HCT116 (cell line): Measurements from ENCODE around the gene YDJC. TPM values are rescaled to one million over a fixed set of nuclear protein-coding genes. Genes with fewer than 3 reads are reported as not detected.

Experiments used
- ATAC-seq: fragments of 200-7000 bp; cut with Tn5 transposase; 2 replicates; pipeline ENCODE4 v1.9.1; 2020; ENCODE audit warnings: mild to moderate bottlenecking, moderate library complexity
- BruUV-seq: library from RNA; stranded (reverse); fragments of 400-500 nt; replicated peaks from 2 replicates; lab custom pipeline; 2021; lab: Mats Ljungman, UMichigan
- CTCF ChIA-PET: fragments of 300-600 bp; sonication (Branson Sonifier 250); formaldehyde crosslinking; loops from one replicate; lab custom pipeline; 2021; ENCODE audit warnings: antibody characterized with exemption; lab: Charles Lee
- POLR2A ChIA-PET: fragments of 300-600, 350-600 bp; sonication (Branson Sonifier 250); formaldehyde crosslinking; loops from one replicate; lab custom pipeline; 2021; ENCODE audit warnings: antibody characterized with exemption; lab: Charles Lee
- RAD21 ChIA-PET, 2 experiments: fragments of 300-600 bp; sonication (Branson Sonifier 250); formaldehyde crosslinking; loops; one replicate each; lab custom pipeline; 2023; ENCODE audit warnings: low total read pairs in 2 of 2; ENCODE audit not compliant: uncharacterized antibody in 2 of 2, unreplicated experiment in 2 of 2, low non-redundant PET in 1 of 2; lab: Charles Lee
- DNase-seq: peaks from one replicate; pipeline ENCODE4 v3.0.0-alpha.2; 2010; ENCODE audit warnings: low read depth, low spot score
- H2AFZ ChIP-seq: fragments of 200-600 bp; shearing (Covaris generic), sonication (generic); 2 replicates; pipeline ENCODE4 v1.6.1; 2017; ENCODE audit warnings: low read depth, mixed run types, mixed read lengths, antibody characterized with exemption, low read length; ENCODE audit not compliant: poor library complexity, severe bottlenecking
- H3K27ac ChIP-seq: 2 replicates; pipeline ENCODE4 v1.5.1; 2012; ENCODE audit warnings: low read depth, low read length
- H3K27me3 ChIP-seq: fragments of 200-600 bp; sonication (generic); 2 replicates; pipeline ENCODE4 v1.6.1; 2016; ENCODE audit warnings: mixed run types, low read length, mixed read lengths; ENCODE audit not compliant: insufficient read depth
- H3K36me3 ChIP-seq, 2 experiments: fragments of 200-500 bp in 1 of 2; fragments of 200-600 bp in 1 of 2; sonication (Bioruptor generic) in 1 of 2; sonication (generic) in 1 of 2; 2 replicates each; pipeline versions ENCODE4 v1.5.1 to v1.6.1; 2014 to 2016; ENCODE audit warnings: low read length in 2 of 2, inconsistent platforms in 1 of 2, mixed read lengths in 1 of 2, mixed run types in 1 of 2; ENCODE audit not compliant: insufficient read depth in 2 of 2, control insufficient read depth in 1 of 2
- H3K4me1 ChIP-seq, 2 experiments: fragments of 200-600 bp in 1 of 2; sonication (generic) in 1 of 2; 2 replicates each; pipeline versions ENCODE4 v1.5.1 to v1.6.1; 2012 to 2017; ENCODE audit warnings: low read length in 2 of 2, inconsistent platforms in 1 of 2, mild to moderate bottlenecking in 1 of 2, mixed read lengths in 1 of 2, mixed run types in 1 of 2, moderate library complexity in 1 of 2; ENCODE audit not compliant: insufficient read depth in 2 of 2, control insufficient read depth in 1 of 2
- H3K4me2 ChIP-seq: fragments of 200-600 bp; sonication (generic); 2 replicates; pipeline ENCODE4 v1.6.1; 2017; ENCODE audit warnings: mixed run types, low read length, mixed read lengths
- H3K4me3 ChIP-seq, 2 experiments: fragments of 200-600 bp in 1 of 2; sonication (generic) in 1 of 2; replicated peaks in 1 of 2; 2 replicates each; pipeline ENCODE4 v1.5.1; 2011 to 2016; ENCODE audit warnings: low read length in 2 of 2, control low read depth in 1 of 2, low read depth in 1 of 2, mild to moderate bottlenecking in 1 of 2, mixed read lengths in 1 of 2, mixed run types in 1 of 2
- H3K79me2 ChIP-seq: fragments of 200-600 bp; sonication (generic); 2 replicates; pipeline ENCODE4 v1.6.1; 2017; ENCODE audit warnings: mild to moderate bottlenecking, mixed run types, low read length, moderate library complexity, mixed read lengths; ENCODE audit not compliant: insufficient read depth
- H3K9ac ChIP-seq: fragments of 200-600 bp; sonication (generic); 2 replicates; pipeline ENCODE4 v1.6.1; 2016; ENCODE audit warnings: low read length, mixed read lengths
- H3K9me2 ChIP-seq: fragments of 200-600 bp; sonication (generic), shearing (Covaris generic); 2 replicates; pipeline ENCODE4 v1.6.1; 2017; ENCODE audit warnings: mixed run types, mild to moderate bottlenecking, moderate library complexity; ENCODE audit not compliant: insufficient read depth
- H3K9me3 ChIP-seq, 2 experiments: fragments of 200-500 bp in 1 of 2; fragments of 200-600 bp in 1 of 2; sonication (Bioruptor generic) in 1 of 2; sonication (generic) in 1 of 2; 2 replicates each; pipeline ENCODE4 v1.6.1; 2014 to 2017; ENCODE audit warnings: low read length in 2 of 2, mixed read lengths in 2 of 2, inconsistent platforms in 1 of 2, low read depth in 1 of 2, mild to moderate bottlenecking in 1 of 2, mixed run types in 1 of 2, moderate library complexity in 1 of 2; ENCODE audit not compliant: control insufficient read depth in 1 of 2, insufficient read depth in 1 of 2
- H4K20me1 ChIP-seq: fragments of 200-600 bp; sonication (generic), shearing (Covaris generic); 2 replicates; pipeline ENCODE4 v1.6.1; 2017; ENCODE audit warnings: mixed run types, mild to moderate bottlenecking, moderate library complexity; ENCODE audit not compliant: insufficient read depth
- CEBPB ChIP-seq: IDR thresholded peaks from 2 replicates; pipeline ENCODE4 v1.6.1; 2012; ENCODE audit warnings: low read depth
- ELF1 ChIP-seq: IDR thresholded peaks from 2 replicates; pipeline ENCODE4 v1.6.1; 2012; ENCODE audit warnings: low read depth, borderline replicate concordance
- EZH2phosphoT487 ChIP-seq: fragments of 200-600 bp; IDR thresholded peaks from 2 replicates; pipeline ENCODE4 v1.6.1; 2018; ENCODE audit warnings: antibody characterized with exemption, borderline replicate concordance
- FOSL1 ChIP-seq: IDR thresholded peaks from 2 replicates; pipeline ENCODE4 v1.6.1; 2012; ENCODE audit warnings: low read depth
- POLR2AphosphoS5 ChIP-seq: IDR thresholded peaks from 2 replicates; pipeline ENCODE4 v1.6.1; 2011; ENCODE audit warnings: mild to moderate bottlenecking, low read depth, low read length, moderate library complexity
- SIN3A ChIP-seq: IDR thresholded peaks from 2 replicates; pipeline ENCODE4 v1.6.1; 2012; ENCODE audit warnings: low read depth
- TCF7L2 ChIP-seq: IDR thresholded peaks from 2 replicates; pipeline ENCODE4 v1.7.0; 2011; ENCODE audit warnings: borderline replicate concordance, inconsistent platforms; ENCODE audit not compliant: insufficient read depth, insufficient read length; ENCODE audit errors: extremely low read depth
- ZFX ChIP-seq: fragments of 450-650 bp; IDR thresholded peaks from 2 replicates; pipeline ENCODE4 v1.6.1; 2017
- ZNF274 ChIP-seq: fragments of 200-500 bp; sonication (Bioruptor generic); IDR thresholded peaks from 2 replicates; pipeline ENCODE4 v1.6.1; 2014; ENCODE audit warnings: mild to moderate bottlenecking, low read depth, low read length, inconsistent platforms
- intact Hi-C: fragments of 100-400 bp; cut with micrococcal nuclease; formaldehyde crosslinking; loops from 2 replicates; pipeline ENCODE4 v1.10.0; 2022
- total RNA-seq: library from RNA; stranded (reverse); gene quantifications from one replicate; pipeline ENCODE4 v1.2.1, GENCODE V29; 2021; ENCODE audit not compliant: unreplicated experiment
- TF ChIP-seq, protein P1 (sequence below): IDR thresholded peaks from 2 replicates; pipeline ENCODE4 v1.6.1; 2011; ENCODE audit warnings: mild to moderate bottlenecking, low read length, moderate library complexity; ENCODE audit not compliant: insufficient replicate concordance; ENCODE audit errors: extremely low read depth
- TF ChIP-seq, protein P2 (sequence below): IDR thresholded peaks from 2 replicates; pipeline ENCODE4 v1.6.1; 2012
- TF ChIP-seq, protein P3 (sequence below): IDR thresholded peaks from 2 replicates; pipeline ENCODE4 v1.6.1; 2012

YDJC gene
- total RNA-seq, 1 experiment from 2014 or later = 78.3 TPM

DNA sequence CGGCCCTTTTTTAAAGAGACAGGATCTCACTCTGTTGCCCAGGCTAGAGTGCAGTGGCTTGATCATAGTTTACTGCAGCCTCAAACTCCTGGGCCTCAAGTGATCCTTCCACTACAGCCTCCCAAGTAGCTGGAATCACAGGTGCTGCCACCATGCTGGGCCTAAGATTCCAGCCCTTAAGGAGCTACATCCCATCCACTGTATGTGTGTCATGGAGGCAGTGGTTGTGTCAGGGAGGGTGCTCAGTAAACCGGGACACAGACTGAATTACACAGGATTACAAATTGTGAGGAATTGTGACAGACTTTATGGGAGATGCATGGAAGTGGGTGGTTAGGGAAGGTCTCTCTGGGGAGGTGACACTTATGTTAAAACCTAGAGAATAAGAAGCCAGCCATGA, 33.9 kb upstream of the YDJC start:
- Histone ChIP-seq H3K4me3 (no peak overlapping the region), H3K4me1 (peaks cover 9 to 17% of the 10 kb centered on the region in 2 experiments; a peak in 3 of 4 replicates), H3K79me2 (peaks cover 22% of the 10 kb centered on the region), H3K27ac (no peak overlapping the region), H3K27me3 (no peaks in the 10 kb centered on the region), H3K36me3 (no peaks in the 10 kb centered on the region), H3K9ac (no peak overlapping the region), H3K9me3 (no peaks in the 10 kb centered on the region), H4K20me1 (no peaks in the 10 kb centered on the region), H2AFZ (no peak overlapping the region), H3K9me2 (no peaks in the 10 kb centered on the region), H3K4me2 (no peak overlapping the region)
- no peak for DNase-seq
- intact Hi-C loops = no loop called here
- TF ChIP-seq ZFX = no peak
- TF ChIP-seq, protein P1, sequence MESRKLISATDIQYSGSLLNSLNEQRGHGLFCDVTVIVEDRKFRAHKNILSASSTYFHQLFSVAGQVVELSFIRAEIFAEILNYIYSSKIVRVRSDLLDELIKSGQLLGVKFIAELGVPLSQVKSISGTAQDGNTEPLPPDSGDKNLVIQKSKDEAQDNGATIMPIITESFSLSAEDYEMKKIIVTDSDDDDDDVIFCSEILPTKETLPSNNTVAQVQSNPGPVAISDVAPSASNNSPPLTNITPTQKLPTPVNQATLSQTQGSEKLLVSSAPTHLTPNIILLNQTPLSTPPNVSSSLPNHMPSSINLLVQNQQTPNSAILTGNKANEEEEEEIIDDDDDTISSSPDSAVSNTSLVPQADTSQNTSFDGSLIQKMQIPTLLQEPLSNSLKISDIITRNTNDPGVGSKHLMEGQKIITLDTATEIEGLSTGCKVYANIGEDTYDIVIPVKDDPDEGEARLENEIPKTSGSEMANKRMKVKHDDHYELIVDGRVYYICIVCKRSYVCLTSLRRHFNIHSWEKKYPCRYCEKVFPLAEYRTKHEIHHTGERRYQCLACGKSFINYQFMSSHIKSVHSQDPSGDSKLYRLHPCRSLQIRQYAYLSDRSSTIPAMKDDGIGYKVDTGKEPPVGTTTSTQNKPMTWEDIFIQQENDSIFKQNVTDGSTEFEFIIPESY = no peak
- TF ChIP-seq EZH2phosphoT487 = no peak
- no peak for TF ChIP-seq SIN3A
- TF ChIP-seq CEBPB = no peak
- no peak for TF ChIP-seq ELF1
- TF ChIP-seq ZNF274 = no peak
- TF ChIP-seq, protein P2, sequence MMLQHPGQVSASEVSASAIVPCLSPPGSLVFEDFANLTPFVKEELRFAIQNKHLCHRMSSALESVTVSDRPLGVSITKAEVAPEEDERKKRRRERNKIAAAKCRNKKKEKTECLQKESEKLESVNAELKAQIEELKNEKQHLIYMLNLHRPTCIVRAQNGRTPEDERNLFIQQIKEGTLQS = no peak
- no peak for TF ChIP-seq TCF7L2
- no peak for TF ChIP-seq FOSL1
- TF ChIP-seq, protein P3, sequence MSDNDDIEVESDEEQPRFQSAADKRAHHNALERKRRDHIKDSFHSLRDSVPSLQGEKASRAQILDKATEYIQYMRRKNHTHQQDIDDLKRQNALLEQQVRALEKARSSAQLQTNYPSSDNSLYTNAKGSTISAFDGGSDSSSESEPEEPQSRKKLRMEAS = no peak
- TF ChIP-seq POLR2AphosphoS5 = no peak
- ChIA-PET RAD21 (no interaction called here), CTCF (no interaction called here), POLR2A (no interaction called here)
- BruUV-seq = no TSS peak
- ATAC-seq = no peak
